CD4-positive, CD25-positive, alpha-beta regulatory T cell (primary cell): ENCODE data around the gene HPS6. TPM values are rescaled to one million over a fixed set of nuclear protein-coding genes. Genes with fewer than 3 reads are reported as not detected.

Experiments
- ATAC-seq, 2 donors: fragments of 150-1000 bp; cut with Tn5 transposase; one replicate each; pipeline ENCODE4 v1.10.0; 2021; ENCODE audit warnings: low read depth in 2 of 2, moderate number of reproducible peaks in 2 of 2, moderate library complexity in 1 of 2
- DNase-seq, 3 donors: peaks; one replicate each; pipeline versions ENCODE4 v3.0.0 to v3.0.0-alpha.2; 2012 to 2022; ENCODE audit warnings: mixed read lengths in 1 of 3
- H3K27ac ChIP-seq: one replicate; pipeline ENCODE4 v1.7.0; 2013; ENCODE audit warnings: mild to moderate bottlenecking, low read length; ENCODE audit not compliant: insufficient read depth, poor library complexity, severe bottlenecking
- H3K27me3 ChIP-seq: one replicate; pipeline ENCODE4 v1.7.0; 2013; ENCODE audit warnings: low read length; ENCODE audit not compliant: control insufficient read depth, insufficient read depth
- H3K36me3 ChIP-seq: one replicate; pipeline ENCODE4 v1.7.0; 2013; ENCODE audit warnings: mild to moderate bottlenecking, low read length, moderate library complexity; ENCODE audit not compliant: control insufficient read depth, insufficient read depth
- H3K4me1 ChIP-seq: 2 replicates; pipeline ENCODE4 v1.7.0; 2013; ENCODE audit warnings: mild to moderate bottlenecking, low read length; ENCODE audit not compliant: insufficient read depth, control insufficient read depth, poor library complexity, severe bottlenecking
- H3K4me3 ChIP-seq: one replicate; pipeline ENCODE4 v1.7.0; 2013; ENCODE audit warnings: low read depth, mild to moderate bottlenecking, low read length, moderate library complexity
- H3K9me3 ChIP-seq, 2 experiments: 1 replicate in 1 of 2; 2 replicates in 1 of 2; pipeline ENCODE4 v1.7.0; 2013; ENCODE audit warnings: low read length in 2 of 2, mild to moderate bottlenecking in 1 of 2, moderate library complexity in 1 of 2; ENCODE audit not compliant: control insufficient read depth in 2 of 2
- H3K27ac Mint-ChIP-seq, 3 donors: one replicate each; pipeline ENCODE4 v1.8.0; 2020 to 2022; ENCODE audit warnings: mild to moderate bottlenecking in 3 of 3, mixed read lengths in 3 of 3, moderate library complexity in 2 of 3
- H3K27me3 Mint-ChIP-seq: one replicate; pipeline ENCODE4 v1.8.0; 2022; ENCODE audit warnings: mild to moderate bottlenecking, mixed read lengths
- H3K36me3 Mint-ChIP-seq: one replicate; pipeline ENCODE4 v1.8.0; 2020; ENCODE audit warnings: mixed read lengths
- H3K4me1 Mint-ChIP-seq, 4 donors: one replicate each; pipeline ENCODE4 v1.8.0; 2020 to 2022; ENCODE audit warnings: mixed read lengths in 4 of 4, mild to moderate bottlenecking in 1 of 4
- H3K4me3 Mint-ChIP-seq, 4 donors: one replicate each; pipeline ENCODE4 v1.8.0; 2020 to 2022; ENCODE audit warnings: mild to moderate bottlenecking in 4 of 4, mixed read lengths in 4 of 4, moderate library complexity in 3 of 4
- H3K9me3 Mint-ChIP-seq, 7 donors: one replicate each; pipeline ENCODE4 v1.8.0; 2020 to 2022; ENCODE audit warnings: mixed read lengths in 7 of 7, mild to moderate bottlenecking in 3 of 7, moderate library complexity in 2 of 7
- polyA plus RNA-seq, 4 donors: library from polyadenylated mRNA; unstranded; fragments of 300-500 nt; fragmentation: Illumina TruSeq; gene quantifications; one replicate each; pipeline ENCODE4 v1.2.3, GENCODE V29; 2021
- total RNA-seq: library from RNA; stranded (reverse); gene quantifications from one replicate; pipeline ENCODE4 v1.2.3, GENCODE V29; 2022

The HPS6 gene
- total and polyA plus RNA-seq, 5 donors from 2014 or later: 15.8 to 36.2 (median 28.7) TPM

- Mint-ChIP-seq H3K4me1 (peaks cover 8 to 39% (median 16%) of the 10 kb centered on the region in 4 donors), H3K9me3 (no peaks in the 10 kb centered on the region), H3K4me3 (peak overlapping the region; percentile 88 to 95 (median 89)), H3K36me3 (no peaks in the 10 kb centered on the region), H3K27me3 (peaks cover 7% of the 10 kb centered on the region), H3K27ac (peak overlapping the region; percentile 91 to 97 (median 96))
- Histone ChIP-seq H3K27ac (peak overlapping the region; percentile 81), H3K4me3 (peak overlapping the region; percentile 72), H3K36me3 (peaks cover 10% of the 10 kb centered on the region), H3K9me3 (no peaks in the 10 kb centered on the region), H3K4me1 (peaks cover 32% of the 10 kb centered on the region), H3K27me3 (no peaks in the 10 kb centered on the region)
- no peak for ATAC-seq
- DNase-seq: no peak
Observed at GRCh38 chr10:102064503-102064867, 664 bp upstream of the HPS6 start.

GRCh38 chr10:102065561-102066398, 631 bp downstream of the HPS6 start:
- H3K27me3 ChIP-seq: no peaks in the 10 kb centered on the region
- H3K4me3 Mint-ChIP-seq: peak overlapping the region; percentile 87 to 95 (median 92)
- H3K36me3 Mint-ChIP-seq: no peaks in the 10 kb centered on the region
- DNase-seq (peak in 2 of 3 donors; percentile 14 to 41), ATAC-seq (peak in 1 of 2 donors; percentile 12)
- peaks cover 10% of the 10 kb centered on the region for H3K36me3 ChIP-seq
- no peaks in the 10 kb centered on the region for H3K9me3 Mint-ChIP-seq
- H3K27me3 Mint-ChIP-seq: peaks cover 7% of the 10 kb centered on the region
- H3K4me1 ChIP-seq: peaks cover 32% of the 10 kb centered on the region
- H3K4me3 ChIP-seq: no peak overlapping the region
- no peaks in the 10 kb centered on the region for H3K9me3 ChIP-seq
- H3K27ac Mint-ChIP-seq: peak overlapping the region; percentile 79 to 94 (median 84)
- H3K27ac ChIP-seq: peak overlapping the region; percentile 81
- peaks cover 5 to 40% (median 16%) of the 10 kb centered on the region in 4 donors for H3K4me1 Mint-ChIP-seq

GRCh38 chr10:102066399-102067088, 1.4 kb downstream of the HPS6 start:
- DNase-seq: no peak
- Histone ChIP-seq H3K9me3 (no peaks in the 10 kb centered on the region), H3K27ac (peak overlapping the region; percentile 81), H3K4me3 (no peak overlapping the region), H3K27me3 (no peaks in the 10 kb centered on the region), H3K36me3 (peaks cover 10% of the 10 kb centered on the region), H3K4me1 (peaks cover 32% of the 10 kb centered on the region)
- peak overlapping the region; percentile 85 to 95 (median 88) for H3K4me3 Mint-ChIP-seq
- peaks cover 5 to 43% (median 16%) of the 10 kb centered on the region in 4 donors for H3K4me1 Mint-ChIP-seq
- no peaks in the 10 kb centered on the region for H3K36me3 Mint-ChIP-seq
- H3K9me3 Mint-ChIP-seq: no peaks in the 10 kb centered on the region
- no peak for ATAC-seq
- H3K27ac Mint-ChIP-seq: peak overlapping the region; percentile 79 to 94 (median 84)
- H3K27me3 Mint-ChIP-seq: no peaks in the 10 kb centered on the region

GRCh38 chr10:102067091-102067916, 2.2 kb downstream of the HPS6 start:
- H3K36me3 ChIP-seq: peaks cover 10% of the 10 kb centered on the region
- H3K4me3 ChIP-seq: no peak overlapping the region
- Mint-ChIP-seq H3K36me3 (no peaks in the 10 kb centered on the region), H3K27me3 (no peaks in the 10 kb centered on the region), H3K9me3 (no peaks in the 10 kb centered on the region), H3K4me3 (peak overlapping the region; percentile 21 to 89 (median 55)), H3K4me1 (peaks cover 5 to 43% (median 16%) of the 10 kb centered on the region in 4 donors), H3K27ac (peak overlapping the region; percentile 8 to 88 (median 67))
- H3K27ac ChIP-seq: peak overlapping the region; percentile 81
- no peaks in the 10 kb centered on the region for H3K9me3 ChIP-seq
- H3K27me3 ChIP-seq: no peaks in the 10 kb centered on the region
- no peak for DNase-seq
- peaks cover 32% of the 10 kb centered on the region for H3K4me1 ChIP-seq
- ATAC-seq: no peak

GRCh38 chr10:102068216-102068615, 3.1 kb downstream of the HPS6 start:
- DNase-seq (no peak), ATAC-seq (no peak)
- Mint-ChIP-seq H3K4me3 (peak overlapping the region in 3 of 4 donors; percentile 9 to 64 (median 38)), H3K27me3 (no peaks in the 10 kb centered on the region), H3K4me1 (peaks cover 5 to 43% (median 16%) of the 10 kb centered on the region in 4 donors), H3K9me3 (no peaks in the 10 kb centered on the region), H3K36me3 (no peaks in the 10 kb centered on the region), H3K27ac (peak overlapping the region in 2 of 3 donors; percentile 15 to 26)
- H3K27ac ChIP-seq: no peak overlapping the region
- H3K9me3 ChIP-seq: no peaks in the 10 kb centered on the region
- peaks cover 10% of the 10 kb centered on the region for H3K36me3 ChIP-seq
- H3K4me3 ChIP-seq: no peak overlapping the region
- peaks cover 36% of the 10 kb centered on the region for H3K4me1 ChIP-seq
- H3K27me3 ChIP-seq: no peaks in the 10 kb centered on the region

- peaks cover 5 to 41% (median 15%) of the 10 kb centered on the region in 4 donors for H3K4me1 Mint-ChIP-seq
- H3K27me3 ChIP-seq: no peaks in the 10 kb centered on the region
- no peak overlapping the region for H3K27ac ChIP-seq
- H3K4me1 ChIP-seq: peaks cover 36% of the 10 kb centered on the region
- peak overlapping the region in 1 of 4 donors; percentile 64 for H3K4me3 Mint-ChIP-seq
- H3K36me3 ChIP-seq: peaks cover 10% of the 10 kb centered on the region
- H3K27ac Mint-ChIP-seq: peak overlapping the region in 1 of 3 donors; percentile 5
- H3K27me3 Mint-ChIP-seq: no peaks in the 10 kb centered on the region
- ATAC-seq (no peak), DNase-seq (no peak)
- H3K36me3 Mint-ChIP-seq: no peaks in the 10 kb centered on the region
- no peaks in the 10 kb centered on the region for H3K9me3 ChIP-seq
- no peak overlapping the region for H3K4me3 ChIP-seq
- H3K9me3 Mint-ChIP-seq: no peaks in the 10 kb centered on the region
Observed at GRCh38 chr10:102069071-102069470, 3.9 kb downstream of the HPS6 start.
